ENCODE measurements around the gene MFSD12.
"Not testable (repeated sequence)": the region's sequence is repeated elsewhere in the genome, so short reads cannot be mapped to it uniquely, and the experiment has no call there.

MFSD12 gene

DNA sequence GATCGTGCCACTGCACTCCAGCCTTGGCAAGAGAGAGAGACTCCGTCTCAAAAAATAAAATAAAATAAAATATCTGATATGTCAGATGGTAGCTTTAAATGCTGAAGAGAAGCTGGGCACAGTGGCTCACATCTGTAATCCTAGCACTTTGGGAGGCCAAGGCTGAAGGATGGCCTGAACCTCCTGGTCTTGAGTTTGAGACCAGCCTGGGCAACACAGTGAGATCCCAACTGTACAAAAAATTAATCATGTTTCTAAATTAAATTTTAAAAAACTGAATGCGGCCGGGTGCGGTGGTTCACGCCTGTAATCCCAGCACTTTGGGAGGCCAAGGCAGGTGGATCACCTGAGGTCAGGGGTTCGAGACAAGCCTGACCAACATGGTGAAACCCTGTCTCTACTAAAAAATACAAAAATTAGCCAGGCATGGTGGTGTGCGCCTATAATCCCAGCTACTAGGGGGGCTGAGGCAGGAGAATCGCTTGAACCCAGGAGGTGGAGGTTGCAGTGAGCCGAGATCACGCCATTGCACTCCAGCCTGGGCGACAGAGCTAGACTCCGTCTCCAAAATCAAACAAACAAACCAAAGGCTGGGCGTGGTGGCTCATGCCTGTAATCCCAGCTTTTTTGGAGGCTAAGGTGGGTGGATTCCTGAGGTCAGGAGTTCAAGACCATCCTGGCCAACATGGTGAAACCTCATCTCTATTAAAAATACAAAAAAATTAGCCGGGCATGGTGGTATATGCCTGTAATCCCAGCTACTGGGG, 26.8 kb upstream of the MFSD12 start:
- not testable (repeated sequence) for DNase-seq

DNA sequence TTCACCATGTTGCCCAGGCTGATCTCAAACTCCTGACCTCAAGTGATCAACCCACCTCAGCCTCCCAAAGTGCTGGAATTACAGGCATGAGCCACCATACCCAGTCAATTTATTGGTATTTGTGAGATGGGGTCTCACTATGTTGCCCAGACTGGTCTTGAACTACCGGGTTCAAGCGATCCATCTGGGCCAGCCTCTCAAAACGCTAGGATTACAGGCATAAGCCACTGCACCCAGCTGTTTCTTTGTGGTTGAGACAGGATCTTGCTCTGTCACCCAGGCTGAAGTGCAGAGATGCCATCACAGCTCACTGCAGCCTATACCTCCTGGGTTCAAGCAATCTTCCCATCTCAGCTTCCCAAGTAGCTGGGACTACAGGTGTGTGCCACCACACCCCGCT, 24.4 kb upstream of the MFSD12 start:
- not testable (repeated sequence) for DNase-seq

DNA sequence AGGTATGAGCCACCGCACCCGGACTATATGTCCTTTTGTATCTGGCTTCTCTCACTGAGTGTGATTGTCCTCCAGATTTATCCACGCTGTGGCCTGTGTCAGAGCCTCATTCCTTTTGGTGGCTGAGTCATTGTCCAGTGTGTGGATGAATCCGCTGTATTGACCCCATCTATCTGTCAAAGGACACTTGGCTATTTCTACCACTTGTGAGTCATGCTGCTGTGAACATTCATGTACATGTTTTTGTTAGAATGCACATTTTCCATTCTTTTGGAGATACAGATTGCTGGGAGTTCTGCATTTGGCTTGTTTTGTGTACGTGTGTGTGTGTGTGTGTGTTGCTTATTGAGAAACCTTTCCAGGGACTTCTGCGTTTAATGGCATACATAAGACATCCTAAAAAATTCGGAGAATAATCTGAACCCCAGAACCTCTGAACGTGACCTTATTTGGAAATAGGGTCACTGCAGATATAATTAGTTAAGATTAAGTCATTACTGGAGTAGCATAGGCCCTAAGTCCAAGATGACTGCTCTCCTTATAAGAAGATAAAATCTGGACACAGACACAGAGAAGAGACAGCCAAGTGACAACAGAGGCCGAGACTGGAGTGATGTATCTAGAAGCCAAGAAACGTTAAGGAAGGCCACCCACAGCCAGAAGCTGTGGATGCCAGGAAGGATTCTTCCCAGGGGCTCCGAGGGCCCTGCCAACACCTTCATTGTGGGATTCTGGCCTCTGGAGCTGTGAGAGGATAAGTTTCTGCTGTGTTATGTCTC, 23.0 kb upstream of the MFSD12 start:
- DNase-seq, result no peak

DNA sequence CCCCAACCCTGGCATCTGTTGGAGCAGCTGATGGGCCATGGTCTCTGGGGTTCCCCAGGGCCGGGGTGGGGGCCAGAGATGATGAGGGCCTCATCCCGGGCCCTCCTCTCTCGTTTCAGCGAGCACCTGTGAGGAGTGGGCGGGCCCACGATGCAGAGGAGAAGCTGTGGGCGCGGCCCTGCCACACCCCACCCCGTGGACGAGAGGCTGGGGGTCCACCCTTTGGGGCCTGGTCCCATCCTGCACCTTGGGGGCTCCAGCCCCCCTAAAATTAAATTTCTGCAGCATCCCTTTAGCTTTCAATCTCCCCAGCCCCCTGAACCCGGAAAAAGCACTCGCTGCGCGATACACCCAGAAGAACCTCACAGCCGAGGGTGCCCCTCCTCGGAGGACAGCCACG, 21.0 kb upstream of the MFSD12 start:
- no peak for DNase-seq

DNA sequence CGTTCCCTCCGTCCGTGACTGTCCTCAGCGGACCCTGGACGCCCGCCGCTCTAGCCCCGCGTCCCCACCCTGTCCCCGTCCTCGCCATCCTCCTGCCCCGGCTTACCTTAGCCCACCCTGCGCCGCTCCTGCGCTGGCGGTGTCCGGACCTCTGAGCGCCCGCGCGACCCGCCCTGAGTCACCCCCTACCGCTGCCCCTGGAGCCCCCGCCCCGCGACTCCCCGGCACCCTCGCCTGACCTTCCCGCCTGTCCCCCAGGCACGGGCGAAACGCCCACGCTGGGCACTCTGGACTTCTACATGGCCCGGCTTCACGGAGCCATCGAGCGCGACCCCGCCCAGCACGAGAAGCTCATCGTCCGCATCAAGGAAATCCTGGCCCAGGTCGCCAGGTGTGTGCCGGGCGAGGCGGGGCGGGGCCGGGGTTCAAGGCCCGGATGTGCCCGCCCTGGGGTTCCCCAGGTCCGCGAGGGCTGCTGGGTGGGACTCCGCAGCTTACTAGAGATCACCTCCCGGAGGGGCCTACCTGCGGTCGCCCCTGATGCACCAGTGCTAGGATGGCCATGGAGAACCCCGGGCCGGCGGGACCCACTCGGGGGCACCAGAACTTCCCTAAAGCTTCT, 20.4 kb upstream of the MFSD12 start:
- no peak for DNase-seq

DNA sequence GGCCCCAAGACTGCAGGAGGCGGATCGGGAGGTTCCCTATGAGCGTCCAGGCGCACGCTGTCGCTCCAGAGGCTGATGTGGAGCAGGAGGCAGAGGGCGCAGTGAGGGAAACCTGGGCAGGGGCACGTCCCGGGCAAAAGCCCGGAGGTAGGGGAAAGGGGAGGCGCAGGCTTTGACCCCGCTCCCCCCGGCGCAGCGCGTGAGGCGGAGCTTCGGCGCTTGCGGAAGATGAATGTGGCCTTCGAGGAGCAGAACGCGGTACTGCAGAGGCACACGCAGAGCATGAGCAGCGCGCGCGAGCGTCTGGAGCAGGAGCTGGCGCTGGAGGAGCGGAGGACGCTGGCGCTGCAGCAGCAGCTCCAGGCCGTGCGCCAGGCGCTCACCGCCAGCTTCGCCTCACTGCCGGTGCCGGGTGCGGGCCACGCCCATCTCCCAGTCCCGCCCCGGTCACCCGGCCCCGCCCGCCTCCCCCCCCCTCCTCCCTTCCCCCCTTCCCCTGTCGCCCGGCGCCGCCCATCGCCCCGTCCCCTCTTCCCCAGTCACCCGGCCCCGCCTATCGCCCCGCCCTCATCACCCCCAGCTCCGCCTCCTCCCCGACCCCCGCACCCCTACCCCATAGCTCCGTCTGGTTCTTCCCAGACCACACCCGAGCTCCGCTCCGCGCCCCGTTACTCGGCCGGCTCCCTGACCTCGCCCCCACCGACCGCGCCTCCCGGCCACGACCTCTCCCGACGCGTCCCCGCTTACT, 19.5 kb upstream of the MFSD12 start:
- DNase-seq, result no peak

DNA sequence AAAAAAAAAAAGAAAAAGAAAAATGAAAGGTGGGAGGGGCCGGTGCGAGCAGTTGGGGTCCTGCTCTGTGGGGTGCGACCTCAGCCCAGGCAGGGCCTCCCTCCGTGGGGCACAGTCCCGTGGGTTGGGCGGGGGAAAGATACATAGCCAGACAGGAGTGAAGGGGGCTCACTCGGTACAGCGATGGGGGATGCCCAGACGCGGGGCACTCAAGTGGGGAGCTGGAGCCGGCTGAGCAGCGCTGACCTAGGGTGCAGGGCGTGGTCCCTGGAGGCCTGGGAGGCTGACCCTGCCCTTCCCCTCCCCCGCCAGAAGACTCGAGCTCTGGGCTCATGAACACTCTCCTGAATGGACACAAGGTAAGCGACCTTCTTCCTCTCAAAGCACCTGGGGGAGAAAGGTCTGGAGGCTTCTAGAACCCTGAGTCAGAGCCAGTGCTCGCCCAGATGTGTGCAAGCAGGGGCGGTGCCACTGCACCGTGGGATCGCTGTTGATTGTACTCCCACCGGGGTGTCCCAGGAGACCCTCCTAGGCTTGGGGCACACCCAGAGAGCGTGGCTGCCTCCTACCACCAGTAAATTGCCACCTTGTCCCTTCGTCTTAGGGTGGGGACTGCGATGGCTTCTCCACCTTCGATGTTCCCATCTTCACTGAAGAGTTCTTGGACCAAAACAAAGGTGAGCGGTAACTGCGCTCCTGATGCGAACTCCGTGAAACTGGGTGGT, 18.7 kb upstream of the MFSD12 start:
- DNase-seq, result no peak

DNA sequence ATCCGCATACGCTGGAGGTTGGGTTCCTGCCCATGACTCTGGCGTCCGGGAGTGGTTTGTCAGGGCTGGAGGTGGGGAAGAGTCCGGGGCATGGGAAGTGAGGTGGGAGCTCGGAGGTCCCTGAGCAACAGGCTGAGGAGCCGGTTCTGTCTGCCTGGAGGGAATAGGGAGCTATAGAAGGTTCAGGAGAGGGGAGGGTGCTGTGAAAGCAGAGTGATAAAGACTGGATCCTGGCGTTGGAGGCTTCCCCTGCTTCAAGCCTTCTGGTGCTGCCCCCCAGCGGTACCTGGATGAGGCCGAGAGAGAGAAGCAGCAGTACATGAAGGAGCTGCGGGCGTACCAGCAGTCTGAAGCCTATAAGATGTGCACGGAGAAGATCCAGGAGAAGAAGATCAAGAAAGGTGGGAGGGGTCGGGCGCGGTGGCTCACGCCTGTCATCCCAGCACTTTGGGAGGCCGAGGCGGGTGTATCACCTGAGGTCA, 17.9 kb upstream of the MFSD12 start:
- DNase-seq, result peak; percentile 27

DNA sequence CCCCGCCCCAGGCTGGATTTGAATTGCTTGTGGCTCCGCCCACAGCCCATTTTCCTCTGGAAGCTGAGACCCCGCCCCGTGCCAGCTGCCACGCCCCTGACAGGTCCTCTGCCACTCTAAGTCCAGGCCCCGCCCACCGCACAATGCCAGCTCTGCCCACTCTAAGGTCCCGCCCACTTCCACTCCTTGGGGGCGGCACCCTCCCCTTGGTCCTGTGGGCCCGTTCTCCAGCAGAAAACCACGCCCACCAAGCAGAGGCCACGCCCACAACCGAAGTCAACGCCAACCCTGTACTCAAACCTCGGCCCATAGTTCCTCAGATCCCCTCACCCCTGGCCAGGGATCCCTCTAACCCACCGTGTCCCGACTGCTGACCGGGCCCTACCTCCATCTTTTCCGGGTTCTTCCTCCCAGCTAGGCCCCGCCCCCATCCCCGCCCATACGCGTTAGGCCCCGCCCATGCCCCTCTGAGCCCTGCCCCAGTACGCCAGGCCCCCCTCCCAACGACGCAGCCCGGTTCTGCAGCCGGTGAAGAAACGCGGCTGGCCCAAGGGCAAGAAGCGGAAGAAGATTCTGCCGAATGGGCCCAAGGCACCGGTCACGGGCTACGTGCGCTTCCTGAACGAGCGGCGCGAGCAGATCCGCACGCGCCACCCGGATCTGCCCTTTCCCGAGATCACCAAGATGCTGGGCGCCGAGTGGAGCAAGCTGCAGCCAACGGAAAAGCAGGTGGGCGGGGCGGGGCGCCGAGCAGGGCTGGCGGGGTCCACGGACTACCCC, 16.7 kb upstream of the MFSD12 start:
- DNase-seq, result peak; percentile 92

DNA sequence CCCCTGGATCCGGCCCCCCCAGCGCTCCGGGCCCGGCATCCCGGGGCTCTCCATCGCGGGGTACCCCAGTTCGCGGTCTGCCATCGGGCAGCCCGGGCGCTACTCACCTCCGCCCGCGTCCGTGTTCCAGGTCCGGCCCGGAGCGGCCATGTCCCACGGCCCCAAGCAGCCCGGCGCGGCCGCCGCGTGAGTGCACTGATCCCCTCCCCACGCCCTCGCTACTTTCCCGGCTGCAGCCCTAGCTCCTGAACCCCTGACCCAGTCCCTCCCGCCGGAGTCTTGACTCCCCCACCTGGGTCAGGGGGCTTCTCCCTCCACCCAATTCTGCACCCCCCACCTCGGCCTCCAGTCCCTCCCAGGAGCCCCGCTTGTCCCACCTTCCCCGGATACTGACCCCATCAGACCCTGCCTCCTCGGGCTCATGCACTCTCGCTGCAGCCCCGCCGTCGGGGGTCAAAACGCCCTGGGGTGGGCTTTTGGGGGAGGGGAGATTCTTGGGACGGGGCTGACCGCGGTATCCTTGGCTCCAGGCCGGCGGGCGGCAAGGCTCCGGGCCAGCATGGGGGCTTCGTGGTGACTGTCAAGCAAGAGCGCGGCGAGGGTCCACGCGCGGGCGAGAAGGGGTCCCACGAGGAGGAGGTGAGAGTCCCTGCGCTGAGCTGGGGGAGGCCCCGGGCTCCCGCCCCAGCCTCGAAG, 15.9 kb upstream of the MFSD12 start:
- no peak for DNase-seq

DNA sequence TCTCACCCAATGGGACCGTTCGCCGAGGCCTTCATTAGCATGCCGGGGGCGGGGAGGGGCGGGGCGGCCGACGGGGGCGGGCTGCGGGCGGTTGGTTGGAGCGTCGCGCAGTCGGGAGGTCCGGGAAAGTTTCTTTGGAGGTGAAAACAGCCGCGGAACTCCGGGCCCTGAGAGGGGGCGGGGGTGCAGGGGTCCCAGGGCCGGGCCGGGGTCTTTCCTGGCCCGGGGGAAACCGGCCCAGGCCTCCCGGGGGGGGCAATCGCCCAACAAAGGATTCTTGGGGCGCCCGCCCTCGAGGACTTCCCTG, 15.4 kb upstream of the MFSD12 start, which contains the start of gene HMG20B:
HMG20B (plus strand) TSS at position 90 of the 307 bp plus-strand sequence. CDS start 366 bp downstream, outside the sequence.
- DNase-seq, result no peak

DNA sequence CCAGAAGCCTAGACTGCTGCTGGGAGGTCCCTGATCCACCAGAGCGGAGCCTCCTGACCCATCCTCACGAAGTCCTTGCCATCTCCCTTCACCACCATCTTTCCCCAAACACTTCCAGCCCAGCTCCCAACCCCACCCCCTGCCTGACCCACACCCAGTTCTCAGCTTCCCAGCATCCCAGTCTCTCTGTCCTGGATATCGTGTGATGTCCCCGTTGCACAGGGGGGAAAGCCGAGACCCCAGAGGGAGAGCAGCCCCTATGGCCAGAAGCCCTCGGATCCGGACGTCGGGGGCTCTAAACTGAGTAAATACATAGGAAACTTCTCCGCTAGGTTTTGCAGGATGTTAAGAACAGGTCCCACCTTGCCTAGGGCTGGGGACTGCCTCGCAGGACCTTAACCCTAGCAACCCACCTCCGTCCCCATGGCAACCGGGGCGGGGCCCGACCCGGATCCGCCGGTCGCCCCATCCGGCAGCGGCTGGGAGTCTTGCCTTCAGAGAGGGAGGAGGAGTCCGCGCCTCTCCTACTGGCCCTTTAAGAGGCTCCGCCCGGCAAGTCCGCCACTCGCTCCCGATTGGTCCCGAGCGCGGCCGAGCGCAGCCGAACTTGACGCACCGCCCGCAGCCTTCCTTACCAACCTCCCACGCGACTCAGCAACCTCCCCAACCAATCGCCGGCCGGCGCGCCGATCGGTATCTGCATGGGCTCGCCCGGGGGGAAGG, 14.9 kb upstream of the MFSD12 start:
- peak; percentile 98 for DNase-seq

DNA sequence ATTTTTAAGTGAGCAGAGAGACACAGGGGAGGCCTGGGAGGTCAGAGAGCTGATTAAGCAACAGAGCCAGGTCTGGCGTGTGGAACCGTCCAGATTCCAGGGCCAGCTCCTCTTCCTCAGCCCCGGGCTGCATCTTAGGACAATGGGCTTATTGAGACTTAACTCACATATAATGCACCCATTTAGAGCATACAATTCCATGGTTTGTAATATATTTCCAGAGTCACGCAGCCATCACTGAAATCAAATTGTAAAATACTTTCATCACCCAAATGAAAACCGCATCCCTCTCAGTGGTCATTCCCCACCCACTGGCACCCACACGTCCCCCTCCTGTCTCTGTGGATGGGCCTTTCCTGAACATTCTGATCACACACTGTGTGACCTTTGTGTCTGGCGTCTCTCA, 13.2 kb upstream of the MFSD12 start:
- no peak for DNase-seq

DNA sequence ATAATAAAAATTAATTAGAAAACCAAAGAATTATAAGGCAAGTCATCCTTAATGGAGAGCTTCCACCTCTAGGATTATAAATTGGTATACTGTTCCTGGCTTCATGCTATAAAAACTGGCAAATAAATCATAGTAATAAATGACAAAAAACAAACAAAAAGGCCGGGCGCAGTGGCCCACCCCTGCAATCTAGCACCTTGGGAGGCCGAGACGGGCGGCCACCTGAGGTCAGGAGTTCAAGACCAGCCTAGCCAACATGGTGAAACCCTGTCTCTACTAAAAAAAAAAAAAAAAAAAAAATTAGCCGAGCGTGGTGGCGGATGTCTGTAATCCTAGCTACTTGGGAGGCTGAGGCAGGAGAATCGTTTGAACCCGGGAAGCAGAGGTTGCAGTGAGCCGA, 12.7 kb upstream of the MFSD12 start:
- not testable (repeated sequence) for DNase-seq

DNA sequence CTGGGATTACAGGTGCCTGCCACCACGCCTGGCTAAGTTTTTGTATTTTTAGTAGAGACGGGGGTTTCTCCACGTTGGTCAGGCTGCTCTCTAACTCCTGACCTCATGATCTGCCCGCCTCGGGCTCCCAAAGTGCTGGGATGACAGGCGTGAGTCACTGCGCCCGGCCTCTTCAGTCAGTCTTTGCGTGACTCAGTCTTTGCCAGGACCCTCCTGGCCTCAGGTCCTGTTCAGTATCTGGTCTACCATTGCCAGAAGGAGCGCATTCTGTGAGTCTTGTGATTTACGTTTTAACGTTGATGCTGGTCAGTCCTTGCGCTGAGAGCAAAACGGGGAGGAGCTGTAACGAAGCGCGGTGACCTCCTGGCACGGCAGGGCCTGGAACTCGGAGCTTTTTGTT, 7.8 kb upstream of the MFSD12 start:
- DNase-seq, result no peak

DNA sequence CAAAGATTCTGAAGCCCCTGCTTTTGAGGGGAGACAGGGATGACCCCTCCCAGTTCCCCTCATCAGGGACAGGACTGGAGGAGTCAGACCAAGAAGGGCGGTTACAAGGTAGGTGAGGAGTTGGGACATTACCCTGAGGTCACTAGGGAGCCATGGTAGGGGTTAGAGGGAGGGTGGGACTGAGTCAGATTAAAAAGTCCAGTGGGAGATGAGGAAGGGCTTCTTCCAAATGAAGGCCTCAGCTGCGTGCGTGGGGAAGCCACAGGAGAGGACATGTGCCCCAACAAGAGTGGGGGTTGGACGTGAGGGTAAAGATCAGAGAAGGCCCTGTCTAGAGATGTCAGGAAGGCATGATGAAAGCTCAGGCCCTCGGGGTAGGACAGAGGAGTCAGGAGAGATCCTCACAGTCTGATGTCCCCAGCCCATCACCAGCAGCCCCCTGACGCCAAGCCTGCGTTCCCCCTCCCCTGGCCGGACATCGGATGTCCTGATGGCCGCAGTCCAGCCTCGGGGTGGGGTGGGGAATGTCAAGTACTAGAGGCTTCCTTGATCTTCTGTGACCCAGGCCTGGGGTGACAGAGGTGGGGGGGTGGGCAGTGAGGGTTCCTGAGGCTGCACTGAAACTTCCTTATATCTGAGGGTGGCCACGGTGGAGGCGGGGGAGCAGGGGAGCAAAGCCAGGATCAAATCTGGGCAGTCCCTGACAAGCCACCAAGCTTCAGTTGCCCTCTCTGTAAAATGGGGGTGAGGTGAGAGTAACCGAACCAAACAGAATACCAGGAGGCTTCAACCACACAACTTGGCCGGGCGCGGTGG, 6.5 kb upstream of the MFSD12 start:
- no peak for DNase-seq

DNA sequence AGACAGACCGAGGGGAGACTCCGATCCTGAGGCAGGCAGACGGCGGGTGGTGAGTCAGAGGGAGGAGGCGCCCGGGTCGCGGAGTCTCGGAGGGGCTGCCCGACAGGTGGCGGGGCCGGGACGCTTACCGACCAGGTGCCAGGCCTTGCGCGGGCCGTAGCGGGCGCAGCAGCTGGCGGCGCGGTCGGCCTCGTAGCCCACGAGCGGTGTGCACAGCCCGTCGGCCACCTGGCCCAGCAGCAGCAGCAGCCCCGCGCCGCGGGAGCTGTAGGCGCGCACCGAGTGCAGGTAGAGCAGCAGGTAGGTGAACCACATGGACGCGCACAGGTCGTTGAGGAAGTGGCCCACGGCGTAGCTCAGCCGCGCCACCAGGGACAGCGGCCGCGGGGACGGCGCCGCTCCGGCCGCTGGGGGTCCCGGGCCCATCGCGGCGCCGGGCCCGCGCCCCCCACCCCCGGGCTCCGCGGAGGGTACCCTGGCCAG, 367 bp downstream of the MFSD12 start:
- DNase-seq, result no peak

DNA sequence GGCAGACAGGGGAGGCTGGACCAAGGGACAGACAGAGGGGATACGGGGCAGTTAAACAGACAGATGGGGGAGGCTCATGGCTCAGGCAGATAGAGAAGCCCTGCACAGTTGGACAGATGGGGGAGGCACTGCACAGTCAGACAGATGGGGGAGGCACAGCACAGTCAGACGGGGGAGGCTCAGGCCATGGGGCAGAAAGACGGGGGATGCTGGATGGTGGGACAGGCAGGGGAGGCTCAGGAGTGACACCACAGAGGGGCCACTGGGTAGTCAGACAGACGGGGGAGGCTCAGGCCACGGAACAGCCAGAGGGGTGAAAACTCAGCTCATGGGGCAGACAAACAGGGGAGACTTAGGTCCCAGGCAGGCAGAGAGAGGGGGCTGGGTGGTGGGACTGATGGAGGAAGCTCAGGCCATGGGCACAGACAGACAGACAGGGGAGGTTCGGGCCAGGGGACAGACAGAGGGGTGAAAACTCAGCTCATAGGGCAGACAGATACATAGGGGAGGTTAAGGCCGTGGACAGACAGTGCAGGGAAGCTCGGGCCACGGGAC, 886 bp downstream of the MFSD12 start:
- no peak for DNase-seq
